ENCODE results near the gene SAMD4A.

Gene SAMD4A

DNA sequence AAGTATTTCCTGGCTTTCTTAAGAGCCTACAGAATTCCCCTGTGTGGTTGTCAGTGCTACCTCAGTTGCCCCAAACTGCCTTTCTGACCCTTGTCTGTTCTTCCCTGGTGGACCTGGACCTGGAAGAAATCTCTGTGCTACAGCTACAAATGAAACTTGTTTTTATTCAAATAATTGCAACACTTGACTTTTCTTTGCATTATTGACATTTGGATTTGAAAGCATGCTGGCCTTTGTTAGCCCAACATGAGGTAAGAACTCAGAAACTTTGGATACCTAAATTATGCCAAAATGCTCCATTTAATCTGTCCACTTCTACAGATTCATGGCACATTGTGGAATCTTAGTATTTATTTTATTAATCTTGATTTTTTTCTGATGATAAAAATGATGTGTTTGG lies 142.9 kb downstream of the SAMD4A start:
- no peak overlapping the region for H3K4me3 Mint-ChIP-seq
- H3K27me3 Mint-ChIP-seq: no peaks in the 10 kb centered on the region
- H3K27ac Mint-ChIP-seq: no peak overlapping the region
- no peak for DNase-seq
- no peaks in the 10 kb centered on the region for H3K9me3 Mint-ChIP-seq
- H3K4me1 Mint-ChIP-seq (ENCODE audit: low read depth): peaks cover 16% of the 10 kb centered on the region
- H3K36me3 Mint-ChIP-seq (ENCODE audit: low read depth): no peaks in the 10 kb centered on the region

DNA sequence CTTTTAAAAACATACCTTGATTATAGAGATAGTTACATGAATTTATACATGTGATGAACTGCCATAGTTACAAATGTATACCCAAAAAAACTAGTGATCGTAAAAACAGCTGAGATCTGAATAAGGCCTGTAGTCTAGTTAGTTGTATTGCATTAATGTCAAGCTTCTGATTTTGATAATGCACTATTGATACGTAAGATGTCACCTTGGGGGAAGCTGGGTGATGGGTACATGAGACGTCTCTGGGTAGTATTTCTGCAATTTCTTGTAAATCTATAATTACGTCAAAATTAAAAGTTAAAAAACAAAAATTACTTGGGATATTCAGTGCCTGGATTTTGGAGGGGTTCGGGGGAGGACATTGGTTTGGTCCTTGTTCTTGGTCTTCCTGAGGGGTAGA lies 144.4 kb downstream of the SAMD4A start:
- Mint-ChIP-seq H3K9me3 (no peaks in the 10 kb centered on the region), H3K27ac (no peak overlapping the region), H3K27me3 (no peaks in the 10 kb centered on the region), H3K4me1 (ENCODE audit: low read depth) (peaks cover 18% of the 10 kb centered on the region), H3K4me3 (no peak overlapping the region), H3K36me3 (ENCODE audit: low read depth) (no peaks in the 10 kb centered on the region)
- DNase-seq: no peak

DNA sequence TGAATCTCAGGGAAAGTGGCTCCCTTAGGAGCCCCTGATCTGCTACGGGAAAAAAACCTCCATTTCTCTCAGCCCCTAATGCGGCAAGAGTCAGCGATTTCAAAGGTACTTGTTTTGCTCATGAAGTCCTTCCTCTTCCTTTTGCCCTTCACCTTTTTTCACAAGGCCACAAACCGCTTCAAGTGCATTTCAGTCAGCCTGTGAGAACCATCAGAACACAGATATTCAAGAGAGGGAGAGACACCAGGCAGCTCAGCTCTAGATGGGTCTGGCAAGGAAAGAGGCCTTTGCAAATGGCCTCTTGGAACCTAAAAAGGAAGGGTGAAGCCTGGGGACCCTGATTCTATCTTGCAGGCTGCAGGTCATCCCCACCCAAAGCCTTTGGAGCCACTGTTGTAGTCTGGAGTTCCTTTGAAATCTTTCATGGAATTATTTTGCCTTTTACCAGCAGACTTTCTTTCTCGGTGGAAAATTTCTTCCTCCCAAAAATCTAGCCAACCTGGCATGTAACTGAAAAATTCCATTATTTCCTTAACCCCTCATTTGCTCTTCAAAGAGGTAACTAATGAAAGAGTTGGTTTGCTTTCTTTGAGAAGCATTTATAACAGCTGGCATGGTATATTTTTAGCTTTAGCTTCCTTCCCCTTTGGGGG lies 145.0 kb downstream of the SAMD4A start:
- no peak for DNase-seq
- Mint-ChIP-seq H3K9me3 (no peaks in the 10 kb centered on the region), H3K27me3 (peaks cover 2% of the 10 kb centered on the region), H3K4me3 (no peak overlapping the region), H3K36me3 (ENCODE audit: low read depth) (no peaks in the 10 kb centered on the region), H3K27ac (no peak overlapping the region), H3K4me1 (ENCODE audit: low read depth) (peaks cover 18% of the 10 kb centered on the region)

DNA sequence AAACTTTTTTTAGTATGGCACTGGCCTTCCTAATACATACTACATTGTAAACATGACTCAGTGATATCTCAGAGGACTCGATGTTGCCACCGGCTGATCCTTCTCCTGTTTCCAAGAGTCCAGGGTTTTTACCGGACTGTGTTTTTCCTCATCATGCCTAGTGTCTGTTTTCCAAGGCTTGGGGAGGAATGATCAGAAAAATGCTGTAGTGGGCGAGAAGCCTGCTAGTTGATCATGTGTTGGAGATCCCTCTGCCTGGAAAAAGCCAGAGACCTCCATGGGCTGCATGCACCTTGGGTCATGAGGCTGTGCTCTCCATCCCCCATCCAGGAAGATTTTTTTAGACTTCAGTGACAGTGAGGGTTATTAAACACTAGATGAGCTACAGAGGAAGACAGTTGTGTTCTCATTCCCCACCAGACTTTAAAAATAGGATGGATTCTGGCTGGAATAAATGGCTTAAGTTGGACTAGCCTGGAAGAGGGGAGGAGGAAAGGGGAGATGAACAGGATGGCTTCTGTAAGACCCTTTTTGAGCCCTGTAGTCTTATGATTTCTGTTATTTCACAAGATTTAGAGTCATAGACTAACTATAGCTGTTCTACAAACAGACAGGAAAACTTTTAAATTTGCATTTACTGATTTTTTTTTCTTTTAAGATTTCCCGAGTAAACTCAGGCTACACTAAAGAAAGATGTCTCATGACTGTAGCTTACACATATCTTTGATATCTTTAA lies 145.7 kb downstream of the SAMD4A start:
- Mint-ChIP-seq H3K9me3 (no peaks in the 10 kb centered on the region), H3K4me3 (no peak overlapping the region), H3K36me3 (ENCODE audit: low read depth) (no peaks in the 10 kb centered on the region), H3K4me1 (ENCODE audit: low read depth) (peaks cover 18% of the 10 kb centered on the region), H3K27ac (no peak overlapping the region), H3K27me3 (peaks cover 3% of the 10 kb centered on the region)
- no peak for DNase-seq

DNA sequence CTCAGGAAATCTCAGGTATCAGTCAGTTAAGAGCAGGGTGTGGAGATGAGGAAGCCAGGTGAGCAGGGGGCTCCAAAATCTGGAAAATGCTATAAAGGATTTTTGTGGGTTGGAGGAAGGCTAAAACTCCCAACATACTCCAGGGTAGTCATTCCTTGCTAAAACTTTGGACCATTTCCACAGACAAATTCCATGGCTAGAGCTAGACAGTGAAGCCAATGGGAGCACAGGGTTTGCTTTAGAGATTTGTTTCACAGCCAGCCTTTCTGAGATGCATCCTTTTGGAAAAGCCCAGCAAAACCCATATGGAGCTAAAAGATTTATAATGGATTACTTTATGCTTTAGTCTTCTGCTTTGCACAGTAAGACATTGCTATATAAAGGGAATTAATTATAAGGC lies 146.5 kb downstream of the SAMD4A start:
- peaks cover 3% of the 10 kb centered on the region for H3K27me3 Mint-ChIP-seq
- no peaks in the 10 kb centered on the region for H3K9me3 Mint-ChIP-seq
- H3K4me3 Mint-ChIP-seq: no peak overlapping the region
- no peak overlapping the region for H3K27ac Mint-ChIP-seq
- DNase-seq: no peak
- H3K4me1 Mint-ChIP-seq (ENCODE audit: low read depth): peaks cover 18% of the 10 kb centered on the region
- H3K36me3 Mint-ChIP-seq (ENCODE audit: low read depth): no peaks in the 10 kb centered on the region

DNA sequence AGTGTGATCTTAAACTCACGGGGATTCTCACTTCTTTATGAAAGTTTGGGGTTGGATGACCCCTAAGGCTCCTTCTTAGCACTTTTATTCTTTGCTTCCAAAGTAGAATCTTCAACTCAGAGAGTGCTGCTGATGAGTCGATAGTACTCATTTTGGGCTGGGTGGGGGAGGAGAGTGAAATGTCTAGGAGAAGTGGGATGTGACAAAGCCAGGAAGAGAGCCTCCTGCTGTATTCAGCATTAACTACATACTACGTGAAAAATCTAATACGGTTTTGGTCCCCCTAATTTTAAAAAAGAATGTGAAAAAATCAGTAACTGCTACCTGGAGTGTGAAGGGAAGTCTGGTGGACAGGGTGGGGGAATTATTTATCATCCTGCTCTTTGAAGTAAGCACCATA lies 148.3 kb downstream of the SAMD4A start:
- H3K27me3 Mint-ChIP-seq: peaks cover 3% of the 10 kb centered on the region
- H3K4me3 Mint-ChIP-seq: no peak overlapping the region
- H3K27ac Mint-ChIP-seq: no peak overlapping the region
- DNase-seq: no peak
- H3K9me3 Mint-ChIP-seq: no peaks in the 10 kb centered on the region
- peaks cover 18% of the 10 kb centered on the region for H3K4me1 Mint-ChIP-seq (ENCODE audit: low read depth)
- no peaks in the 10 kb centered on the region for H3K36me3 Mint-ChIP-seq (ENCODE audit: low read depth)

DNA sequence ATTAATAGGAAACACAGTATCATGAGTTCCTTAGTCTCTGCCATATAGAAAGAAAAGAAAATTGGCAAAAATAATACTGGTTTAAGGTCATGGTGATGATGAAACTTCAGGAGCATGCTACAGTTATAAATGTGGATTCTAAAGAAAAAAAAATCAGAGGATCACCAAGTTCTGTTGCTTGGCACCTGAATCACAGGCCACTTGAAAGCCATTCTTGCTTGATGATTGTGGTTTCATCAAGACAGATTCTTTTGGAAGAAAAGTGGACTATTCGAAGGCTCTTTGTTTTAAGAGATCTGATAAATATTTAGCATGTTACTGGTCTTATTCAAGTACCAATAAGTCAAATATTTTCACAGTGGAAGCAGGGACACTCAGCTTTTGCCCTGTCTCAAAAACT lies 148.9 kb downstream of the SAMD4A start:
- Mint-ChIP-seq H3K4me3 (no peak overlapping the region), H3K27me3 (peaks cover 4% of the 10 kb centered on the region), H3K4me1 (ENCODE audit: low read depth) (peaks cover 18% of the 10 kb centered on the region), H3K27ac (no peak overlapping the region), H3K36me3 (ENCODE audit: low read depth) (no peaks in the 10 kb centered on the region), H3K9me3 (no peaks in the 10 kb centered on the region)
- DNase-seq: no peak

DNA sequence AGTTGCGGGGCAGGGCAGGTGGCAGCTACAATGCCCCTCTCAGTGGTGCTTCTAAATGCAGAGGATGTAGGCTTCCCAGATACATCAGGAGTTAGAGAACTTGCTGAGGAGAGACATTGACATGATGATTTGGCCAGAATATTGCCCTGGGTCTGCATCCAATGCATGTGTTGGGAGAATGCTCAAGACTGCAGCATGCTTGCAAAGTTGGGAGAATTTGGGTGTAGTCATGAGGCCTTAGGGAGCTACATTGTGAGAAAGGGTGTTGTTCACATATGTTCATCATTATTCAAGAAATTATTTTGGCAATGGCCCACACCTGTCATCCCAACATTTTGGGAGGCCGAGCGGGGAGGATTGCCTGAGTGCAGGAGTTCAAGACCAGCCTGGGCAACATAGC lies 149.9 kb downstream of the SAMD4A start:
- Mint-ChIP-seq H3K27me3 (peaks cover 8% of the 10 kb centered on the region), H3K4me3 (no peak overlapping the region), H3K36me3 (ENCODE audit: low read depth) (no peaks in the 10 kb centered on the region), H3K4me1 (ENCODE audit: low read depth) (peaks cover 10% of the 10 kb centered on the region), H3K9me3 (no peaks in the 10 kb centered on the region), H3K27ac (no peak overlapping the region)
- DNase-seq: no peak

DNA sequence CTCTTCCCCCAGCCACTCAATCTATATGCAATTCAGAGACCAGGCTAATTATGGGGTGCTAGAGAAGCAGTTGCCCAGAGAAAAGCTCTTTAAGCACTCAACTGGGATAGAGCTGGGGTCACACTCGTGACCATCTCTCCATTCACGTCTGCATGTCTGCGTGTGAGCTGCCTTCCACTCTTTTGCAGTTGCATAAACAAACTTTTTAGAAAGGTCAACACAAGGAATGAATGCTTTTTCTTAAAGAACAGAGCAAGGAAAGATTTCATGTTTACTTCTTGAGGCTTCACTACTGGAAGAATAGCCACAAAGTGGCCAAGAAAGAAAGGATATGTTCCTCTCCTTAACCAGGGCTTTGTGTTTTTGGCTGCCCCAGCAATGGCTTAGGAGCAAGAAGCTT lies 151.1 kb downstream of the SAMD4A start:
- peaks cover 8% of the 10 kb centered on the region for H3K27me3 Mint-ChIP-seq
- H3K4me1 Mint-ChIP-seq (ENCODE audit: low read depth): peaks cover 2% of the 10 kb centered on the region
- no peaks in the 10 kb centered on the region for H3K36me3 Mint-ChIP-seq (ENCODE audit: low read depth)
- DNase-seq: no peak
- no peak overlapping the region for H3K4me3 Mint-ChIP-seq
- no peak overlapping the region for H3K27ac Mint-ChIP-seq
- H3K9me3 Mint-ChIP-seq: no peaks in the 10 kb centered on the region

DNA sequence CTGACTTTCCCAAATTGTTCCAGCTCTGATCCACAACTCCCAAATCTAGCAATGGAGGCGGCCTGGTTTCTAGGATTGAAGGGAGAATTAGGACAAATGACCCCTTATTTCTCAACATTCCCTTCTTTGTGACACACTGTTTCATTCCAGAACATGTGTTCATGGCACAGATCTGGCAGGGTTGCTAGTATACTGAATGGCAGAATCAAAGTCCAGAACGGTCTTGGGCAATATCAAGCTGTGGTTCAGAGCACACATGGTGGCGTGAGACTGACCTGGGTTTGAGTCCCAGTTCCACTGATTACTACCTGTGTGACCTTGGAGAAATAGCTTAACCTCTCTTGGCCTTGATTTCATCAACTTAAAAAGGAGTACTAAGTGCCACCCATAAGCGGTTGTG lies 152.5 kb downstream of the SAMD4A start:
- no peak for DNase-seq
- Mint-ChIP-seq H3K4me3 (no peak overlapping the region), H3K27ac (no peak overlapping the region), H3K9me3 (no peaks in the 10 kb centered on the region), H3K27me3 (peaks cover 14% of the 10 kb centered on the region), H3K4me1 (ENCODE audit: low read depth) (peaks cover 2% of the 10 kb centered on the region), H3K36me3 (ENCODE audit: low read depth) (no peaks in the 10 kb centered on the region)

DNA sequence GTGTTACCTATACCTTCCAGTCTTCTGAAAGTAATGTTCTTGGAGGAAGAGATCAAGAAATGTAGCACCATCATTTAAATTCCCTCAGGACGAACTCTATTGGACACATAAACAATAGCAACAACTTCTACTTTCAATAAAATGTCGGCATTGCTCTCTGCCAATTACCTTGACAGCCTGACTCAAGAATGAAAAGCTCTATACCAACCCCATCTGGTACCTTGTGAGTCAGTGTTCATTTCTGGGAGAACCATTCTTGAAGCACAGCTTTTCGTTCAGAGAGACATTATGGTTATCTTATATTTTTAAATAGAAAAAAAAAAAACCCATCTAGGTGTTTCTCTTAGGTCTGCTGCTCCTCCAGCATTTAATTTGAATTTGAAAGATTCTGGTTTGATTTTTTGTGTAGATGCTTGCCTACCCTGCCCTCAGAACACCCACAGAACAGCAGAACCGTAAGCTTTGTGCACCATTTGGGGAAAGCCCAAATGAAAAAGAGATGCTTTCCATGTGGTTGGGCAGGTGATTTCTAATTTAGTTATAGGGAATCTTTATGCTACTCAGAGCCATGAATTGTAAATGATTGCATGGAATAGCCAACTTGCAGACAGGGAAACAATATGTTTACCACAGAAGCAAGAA lies 156.0 kb downstream of the SAMD4A start:
- Mint-ChIP-seq H3K27me3 (peaks cover 15% of the 10 kb centered on the region), H3K4me3 (no peak overlapping the region), H3K4me1 (ENCODE audit: low read depth) (peaks cover 3% of the 10 kb centered on the region), H3K27ac (no peak overlapping the region), H3K9me3 (no peaks in the 10 kb centered on the region), H3K36me3 (ENCODE audit: low read depth) (no peaks in the 10 kb centered on the region)
- no peak for DNase-seq

DNA sequence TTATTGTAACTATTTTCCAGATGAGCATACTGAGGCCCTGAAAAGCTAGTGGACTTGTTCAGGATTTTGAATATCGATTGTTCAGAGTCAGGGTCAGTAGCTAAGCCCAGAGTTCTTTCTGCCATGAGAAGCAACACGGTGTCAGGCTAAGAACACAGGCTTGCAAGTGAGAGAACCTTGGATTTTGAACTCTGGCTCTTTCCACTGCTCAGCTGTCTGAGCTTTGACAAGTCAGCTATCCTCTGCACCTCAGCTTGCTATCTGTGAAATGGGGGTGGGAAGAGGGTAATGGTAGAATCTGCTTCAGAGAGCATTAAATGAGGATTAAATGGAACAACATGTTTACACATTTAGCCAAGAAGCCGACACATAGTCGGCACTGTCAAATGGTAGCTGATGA lies 157.2 kb downstream of the SAMD4A start:
- H3K9me3 Mint-ChIP-seq: no peaks in the 10 kb centered on the region
- no peak overlapping the region for H3K4me3 Mint-ChIP-seq
- no peak overlapping the region for H3K27ac Mint-ChIP-seq
- no peaks in the 10 kb centered on the region for H3K36me3 Mint-ChIP-seq (ENCODE audit: low read depth)
- H3K27me3 Mint-ChIP-seq: peaks cover 15% of the 10 kb centered on the region
- H3K4me1 Mint-ChIP-seq (ENCODE audit: low read depth): peaks cover 14% of the 10 kb centered on the region
- no peak for DNase-seq

DNA sequence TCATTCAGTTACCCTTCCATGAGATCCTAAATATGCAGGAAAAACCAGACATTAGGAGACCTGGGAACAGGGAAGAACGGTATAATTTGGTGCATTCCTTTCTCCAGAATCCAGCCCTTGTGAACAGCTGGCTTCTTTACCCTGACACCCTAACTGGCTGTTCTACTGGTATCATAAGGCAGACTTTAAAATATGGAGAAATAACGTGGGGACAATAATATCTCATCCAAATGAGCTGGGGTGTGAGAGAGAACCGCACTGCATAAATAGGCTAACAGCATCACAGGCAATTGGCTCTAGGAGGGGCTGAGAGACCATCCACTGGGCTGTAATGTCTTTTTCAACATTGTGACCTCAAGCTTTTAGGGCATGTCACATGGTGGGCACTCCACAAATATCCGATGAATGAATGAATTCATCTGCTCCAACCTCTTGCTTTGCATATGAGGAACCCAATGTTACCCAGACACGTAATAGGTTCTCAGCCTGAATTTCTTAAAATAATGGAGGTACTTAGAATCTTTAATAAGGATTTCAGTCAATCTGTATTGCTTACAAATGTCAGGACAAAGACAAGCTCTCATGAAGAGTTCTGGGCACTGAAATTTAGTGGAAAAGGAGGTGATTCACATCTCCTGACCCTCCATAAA lies 157.9 kb downstream of the SAMD4A start:
- Mint-ChIP-seq H3K4me1 (ENCODE audit: low read depth) (peaks cover 20% of the 10 kb centered on the region), H3K36me3 (ENCODE audit: low read depth) (no peaks in the 10 kb centered on the region), H3K9me3 (no peaks in the 10 kb centered on the region), H3K27me3 (peaks cover 15% of the 10 kb centered on the region), H3K4me3 (no peak overlapping the region), H3K27ac (no peak overlapping the region)
- DNase-seq: no peak

DNA sequence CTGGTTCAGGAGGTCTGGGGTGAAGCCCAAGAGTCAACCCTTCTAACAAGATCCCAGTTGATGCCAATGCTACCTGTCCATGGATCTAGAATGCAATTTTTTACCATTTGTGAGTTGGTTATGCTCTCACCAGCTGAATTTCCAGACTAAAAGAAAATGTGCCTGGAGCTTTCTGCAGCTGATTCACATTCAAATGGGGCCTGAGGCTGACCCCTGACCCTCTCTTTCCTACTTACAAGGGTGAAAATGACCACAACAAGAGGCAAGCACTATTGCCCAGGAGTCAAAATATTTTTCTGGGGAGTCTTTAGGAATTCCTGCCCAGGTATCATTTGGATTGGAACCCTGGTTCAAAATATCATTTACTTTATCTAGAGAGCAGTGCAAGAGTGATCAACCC lies 159.1 kb downstream of the SAMD4A start:
- Mint-ChIP-seq H3K27me3 (peaks cover 12% of the 10 kb centered on the region), H3K36me3 (ENCODE audit: low read depth) (no peaks in the 10 kb centered on the region), H3K4me1 (ENCODE audit: low read depth) (peaks cover 32% of the 10 kb centered on the region), H3K9me3 (no peaks in the 10 kb centered on the region), H3K27ac (no peak overlapping the region), H3K4me3 (no peak overlapping the region)
- no peak for DNase-seq

DNA sequence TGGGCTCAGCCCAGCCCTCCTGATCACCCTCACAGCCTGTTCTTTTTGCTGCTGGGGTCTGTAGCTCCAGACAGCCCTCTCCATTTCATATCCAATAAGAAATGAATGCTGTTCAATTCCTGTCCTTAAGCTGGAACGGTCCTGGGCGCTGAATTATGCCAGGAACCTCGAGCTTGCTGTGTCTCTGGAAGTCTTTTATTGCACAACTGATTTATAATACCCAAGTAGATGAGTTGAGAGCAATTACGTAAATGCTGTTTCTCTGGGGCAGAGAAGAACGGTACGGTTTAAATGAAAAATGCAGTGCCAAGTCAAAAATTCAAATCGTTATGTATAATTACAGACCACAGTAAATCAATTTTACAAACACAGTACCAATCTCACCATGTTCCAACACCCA lies 161.0 kb downstream of the SAMD4A start:
- Mint-ChIP-seq H3K36me3 (ENCODE audit: low read depth) (no peaks in the 10 kb centered on the region), H3K4me1 (ENCODE audit: low read depth) (peaks cover 38% of the 10 kb centered on the region), H3K27ac (no peak overlapping the region), H3K27me3 (peaks cover 10% of the 10 kb centered on the region), H3K4me3 (no peak overlapping the region), H3K9me3 (no peaks in the 10 kb centered on the region)
- DNase-seq: no peak

All from activated T-cell treated with anti-CD3 and anti-CD28 coated beads, Interleukin-2, amount 50 U/mL, for 24 hours (primary cell).